Stimulated activated CD4-positive, alpha-beta T cell treated with anti-CD3 and anti-CD28 coated beads, Interleukin-15, amount 100 ng/mL, for 48 hours (primary cell): ENCODE results near the gene GPC6.

Experiments used
- DNase-seq, 2 donors: peaks; one replicate each; pipeline ENCODE4 v3.0.0-alpha.2; 2020; ENCODE audit warnings: low read depth in 2 of 2

The GPC6 gene

DNA sequence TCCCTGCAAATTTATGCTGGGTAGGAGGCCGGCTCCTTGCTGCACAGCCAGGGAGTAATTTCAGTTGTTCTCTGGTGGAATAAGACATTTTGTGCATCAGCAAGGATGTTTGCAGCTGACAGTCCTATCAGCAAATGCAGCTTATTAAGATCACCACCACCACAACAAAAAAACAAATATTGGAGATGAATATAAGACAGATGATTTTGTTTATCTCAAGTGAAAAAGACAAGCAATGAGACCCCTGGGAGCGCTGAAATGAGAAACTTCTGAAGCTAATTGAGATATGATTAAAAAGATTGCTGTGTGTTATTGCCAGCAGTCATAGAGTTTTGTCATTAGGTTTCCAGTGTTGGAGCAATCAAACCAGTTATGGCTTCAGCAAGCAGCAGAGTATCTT lies 505.6 kb downstream of the GPC6 start:
- no peak for DNase-seq

DNA sequence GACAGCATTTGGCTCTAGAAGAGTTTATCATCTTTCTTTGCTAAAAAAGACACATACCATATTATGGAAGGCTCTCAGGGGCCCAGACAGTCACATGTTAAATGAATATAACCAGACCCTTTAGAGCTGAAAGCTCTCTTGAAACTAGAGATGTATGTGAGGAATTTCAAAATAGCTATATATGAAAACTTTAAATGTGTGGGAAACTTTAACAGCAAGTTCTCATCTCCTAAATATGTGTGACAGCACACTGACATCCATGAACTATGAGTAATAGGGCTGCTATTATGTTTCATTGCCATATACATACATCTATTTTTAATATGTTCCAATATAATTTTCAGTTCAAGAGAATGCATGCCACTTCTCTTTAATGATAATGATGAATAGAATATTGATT lies 509.5 kb downstream of the GPC6 start:
- no peak for DNase-seq

DNA sequence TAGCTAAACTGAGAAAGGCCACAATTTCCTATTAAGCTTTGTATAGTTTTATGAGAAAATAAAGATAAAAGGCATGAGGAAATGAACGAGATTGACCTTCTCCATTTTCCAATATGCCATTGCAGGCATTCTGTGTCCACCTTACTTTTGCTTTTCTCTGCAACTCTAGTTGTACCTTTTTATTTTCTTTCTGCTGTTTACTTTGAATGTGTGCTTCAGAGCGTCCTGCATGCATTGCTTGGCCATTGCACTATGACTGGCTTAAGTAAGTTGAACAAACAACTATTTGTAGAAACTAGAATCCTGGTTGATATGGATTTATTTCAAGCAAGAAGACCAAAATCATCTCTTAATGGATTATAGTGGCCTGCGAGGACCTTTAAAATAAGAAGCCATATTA lies 510.3 kb downstream of the GPC6 start:
- DNase-seq = no peak

DNA sequence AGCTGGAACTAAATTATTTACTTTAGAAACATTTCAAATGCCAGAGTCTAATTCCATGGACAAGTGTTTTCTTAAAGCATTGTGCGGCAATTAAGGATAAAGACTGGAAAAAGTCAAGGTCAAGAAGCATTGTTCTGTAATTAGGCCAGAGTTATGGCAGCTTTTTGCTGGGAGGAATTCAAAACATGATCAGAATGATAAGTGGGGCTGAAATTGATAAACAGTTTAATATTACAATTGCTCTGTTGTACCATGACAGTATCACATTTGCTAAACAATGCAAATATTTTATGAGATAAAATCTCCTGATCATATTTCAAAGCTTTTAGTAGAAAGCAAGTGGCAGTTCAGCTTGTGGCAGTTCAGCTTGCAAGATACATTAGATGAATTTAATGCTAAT lies 513.7 kb downstream of the GPC6 start:
- DNase-seq = no peak

DNA sequence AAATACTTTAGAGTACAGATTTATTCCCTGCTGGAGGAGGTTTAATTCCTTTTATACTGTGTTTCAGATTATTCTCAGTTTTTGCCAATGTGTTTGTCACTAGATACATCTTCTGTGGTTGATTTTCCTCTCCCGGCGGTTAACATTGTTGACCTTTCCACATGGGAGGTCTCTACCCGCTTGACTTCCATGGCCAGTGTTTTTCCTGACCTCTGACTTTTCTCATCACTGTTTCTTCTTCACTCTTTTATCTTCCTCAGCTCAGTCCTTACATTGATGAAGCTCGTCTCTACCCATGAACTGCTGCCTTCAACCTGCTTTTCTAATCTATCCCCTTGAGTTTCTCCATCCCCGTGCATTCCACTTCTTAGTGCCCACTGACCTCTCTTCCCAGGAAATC lies 517.4 kb downstream of the GPC6 start:
- DNase-seq = no peak

DNA sequence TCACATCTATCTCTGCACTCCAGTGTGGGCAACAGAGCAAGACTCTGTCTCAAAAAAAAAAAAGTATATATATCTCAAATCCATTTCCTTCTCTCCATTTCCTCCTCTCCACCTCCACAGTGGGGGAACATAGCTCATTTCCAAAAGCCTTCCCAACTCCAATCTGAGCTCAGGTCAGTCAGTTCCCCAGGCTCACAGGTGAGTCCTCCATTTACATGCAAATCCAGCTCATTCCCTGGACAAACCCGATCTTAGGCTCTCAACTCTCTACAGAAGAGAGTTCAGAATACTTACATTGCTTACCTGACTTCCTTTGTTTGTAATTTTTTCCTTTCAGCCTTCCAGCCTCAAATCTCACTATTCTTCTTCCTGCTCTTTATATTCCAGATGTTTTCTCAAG lies 518.3 kb downstream of the GPC6 start:
- no peak for DNase-seq

DNA sequence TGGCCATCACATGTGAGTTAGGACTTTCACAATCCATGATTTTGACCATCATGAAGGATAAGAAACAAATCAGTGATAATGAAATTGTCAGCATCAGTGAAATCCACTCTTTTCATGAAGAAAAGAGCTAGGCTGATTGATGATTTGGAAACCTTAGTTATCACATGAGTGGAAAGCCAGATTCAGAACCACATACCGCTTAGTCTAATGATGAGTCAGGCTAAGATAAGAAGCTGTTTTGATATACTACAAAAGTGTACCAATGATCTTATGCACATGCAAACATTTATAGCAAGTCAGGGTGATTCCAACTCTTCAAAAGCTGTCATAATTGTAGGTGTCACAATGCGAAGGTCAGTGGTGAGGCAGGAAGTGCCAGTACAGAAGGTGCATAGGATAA lies 519.3 kb downstream of the GPC6 start:
- no peak for DNase-seq

DNA sequence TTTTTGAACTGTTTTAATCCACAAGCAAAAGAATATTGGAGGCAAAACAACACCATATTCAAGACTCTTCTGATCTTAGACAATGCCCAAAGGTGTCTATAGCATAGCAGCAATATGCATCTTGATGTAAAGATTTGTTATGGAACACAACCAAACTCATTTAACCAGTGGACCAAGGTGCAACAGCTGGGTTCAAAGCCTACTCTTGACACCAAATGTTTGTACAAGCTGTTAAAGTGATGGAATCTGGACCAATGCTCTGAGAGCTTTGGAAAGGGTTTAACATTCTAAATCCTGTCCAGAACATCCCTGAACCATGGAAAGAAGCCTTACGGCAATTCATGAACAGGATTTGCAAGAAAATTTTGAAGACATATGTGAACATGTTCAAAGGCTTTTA lies 520.0 kb downstream of the GPC6 start:
- DNase-seq = no peak

- DNase-seq = no peak
Measured at GRCh38 chr13:93750676-93751075, 524.1 kb downstream of the GPC6 start.

DNA sequence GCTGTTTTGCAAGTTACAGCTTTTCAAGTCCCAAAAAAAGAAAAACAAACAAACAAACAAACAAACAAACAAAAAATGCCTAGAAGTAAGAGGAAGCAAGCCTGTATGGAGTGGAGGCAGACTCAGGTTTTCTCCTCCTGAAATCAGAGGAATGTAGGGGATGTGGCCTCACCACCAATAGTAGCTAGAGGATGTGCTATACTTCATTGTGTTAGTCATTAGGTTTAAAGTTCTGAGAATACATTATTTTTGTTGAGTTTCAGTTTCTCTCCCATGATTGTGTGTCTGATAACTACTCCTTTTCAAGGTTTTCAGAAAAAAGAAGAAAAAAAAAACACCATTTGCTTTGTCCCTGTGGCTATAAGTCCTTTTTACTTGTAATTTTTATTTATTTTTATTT lies 524.5 kb downstream of the GPC6 start:
- DNase-seq = no peak

DNA sequence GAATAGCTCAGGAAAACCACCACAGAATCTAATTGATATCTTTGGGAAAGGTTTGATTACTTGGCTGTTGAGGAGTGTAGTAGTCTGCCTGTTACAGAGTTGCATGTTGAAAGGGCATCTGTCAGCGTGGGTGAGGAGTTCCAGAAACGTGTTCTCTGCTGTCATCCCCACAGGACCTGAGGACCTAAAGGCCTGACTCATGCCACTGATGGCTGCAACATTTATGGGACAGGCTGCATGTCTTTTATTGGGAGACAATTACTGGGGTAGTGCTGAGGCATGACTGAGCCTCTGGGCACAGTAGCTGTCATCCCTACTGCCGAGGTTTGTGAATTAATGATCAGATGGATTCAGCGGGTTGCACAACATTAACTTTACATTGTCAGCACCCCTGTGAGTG lies 525.9 kb downstream of the GPC6 start:
- no peak for DNase-seq

GRCh38 chr13:93753639-93754038 lies 527.0 kb downstream of the GPC6 start:
- DNase-seq = no peak

DNA sequence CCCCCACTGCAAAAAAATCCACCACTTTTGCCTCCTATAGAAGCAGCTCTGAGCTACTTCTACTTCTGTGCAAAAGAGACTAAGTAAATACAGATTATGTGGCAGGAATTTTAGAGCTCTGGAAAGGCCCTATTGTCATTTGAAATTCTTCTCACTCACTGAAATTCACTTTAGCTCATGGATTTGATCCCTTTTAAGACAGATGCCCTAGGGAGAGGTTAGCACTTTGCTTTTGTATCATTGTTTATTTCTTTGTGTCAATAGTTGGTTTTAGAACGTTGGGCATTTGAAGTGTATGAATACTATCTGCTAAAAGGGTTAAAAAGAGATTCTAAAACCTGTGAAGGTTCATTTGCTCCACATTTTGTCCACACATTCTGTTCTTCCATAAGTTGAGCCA lies 528.7 kb downstream of the GPC6 start:
- DNase-seq = no peak

DNA sequence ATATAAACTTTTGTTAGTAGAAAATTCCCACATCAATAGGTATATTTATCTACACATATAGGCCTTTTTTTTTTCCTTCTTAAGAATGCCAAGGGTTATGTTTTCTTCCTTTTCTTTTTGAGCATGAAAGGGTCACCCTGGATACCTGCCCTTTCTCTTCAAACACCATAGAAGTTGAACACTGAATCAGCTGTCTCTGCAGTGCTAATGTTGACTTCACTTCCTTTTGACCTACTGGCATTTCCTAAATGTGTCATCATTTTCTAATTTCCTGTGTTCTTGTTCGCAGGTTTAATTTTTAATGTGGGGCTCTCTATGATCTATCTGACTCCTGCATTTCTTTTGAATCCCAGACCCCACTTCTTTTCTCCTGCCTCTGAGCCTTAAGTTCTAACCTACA lies 532.0 kb downstream of the GPC6 start:
- no peak for DNase-seq

- no peak for DNase-seq
Measured at GRCh38 chr13:93762708-93763426, 536.3 kb downstream of the GPC6 start.

- DNase-seq = no peak
Measured at GRCh38 chr13:93765062-93765461, 538.5 kb downstream of the GPC6 start.

- no peak for DNase-seq
Measured at GRCh38 chr13:93765811-93766210, 539.2 kb downstream of the GPC6 start.

- no peak for DNase-seq
Measured at GRCh38 chr13:93766719-93767118, 540.1 kb downstream of the GPC6 start.

- DNase-seq = no peak
Measured at GRCh38 chr13:93767180-93767916, 540.7 kb downstream of the GPC6 start.

- no peak for DNase-seq
Measured at GRCh38 chr13:93767917-93768409, 541.4 kb downstream of the GPC6 start.

- DNase-seq = no peak
Measured at GRCh38 chr13:93769101-93769500, 542.5 kb downstream of the GPC6 start.

DNA sequence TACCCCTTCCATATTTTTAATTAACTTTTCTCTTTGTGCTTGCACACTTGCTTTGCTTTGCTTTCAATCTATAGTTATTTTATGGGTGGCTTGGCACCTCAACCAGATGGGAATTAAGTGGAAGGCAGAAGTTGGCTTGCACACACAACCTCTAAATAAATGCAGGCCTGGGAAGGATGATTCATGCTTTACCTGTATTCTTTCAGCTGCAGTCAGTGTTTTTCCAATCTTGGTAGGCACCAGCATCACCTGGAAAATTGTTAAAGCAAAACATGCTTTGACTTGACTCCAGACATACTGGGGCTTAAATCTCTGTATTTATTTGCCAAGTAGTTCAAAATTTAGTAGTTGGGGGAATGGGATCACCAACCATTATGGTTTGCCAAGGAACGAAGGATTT lies 543.0 kb downstream of the GPC6 start:
- DNase-seq = no peak

DNA sequence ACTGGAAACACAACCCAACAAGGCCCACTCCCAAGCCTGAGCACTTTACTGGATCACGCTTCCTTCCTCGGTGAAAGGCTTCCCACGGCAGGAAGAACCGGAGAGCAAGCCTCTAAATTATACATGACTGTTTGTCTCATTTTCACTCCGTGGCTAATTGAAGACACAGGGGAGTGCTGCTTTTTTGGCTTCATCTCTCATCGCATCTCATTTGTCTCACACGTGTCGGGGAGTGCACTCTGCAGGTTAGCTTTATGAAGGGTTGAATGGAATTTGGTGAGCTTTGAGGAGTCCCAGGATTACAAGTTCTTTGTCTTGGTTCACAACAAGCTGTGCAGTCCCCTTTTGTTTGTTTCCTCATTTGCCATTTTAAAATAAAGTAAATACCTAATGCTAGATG lies 544.6 kb downstream of the GPC6 start:
- no peak for DNase-seq
